Femur (tissue), 1 donor: ENCODE results near the gene APOL6.

Source experiments
- DNase-seq: peaks from one replicate; pipeline ENCODE4 v3.0.0-alpha.2; 2017

The APOL6 gene, protein sequence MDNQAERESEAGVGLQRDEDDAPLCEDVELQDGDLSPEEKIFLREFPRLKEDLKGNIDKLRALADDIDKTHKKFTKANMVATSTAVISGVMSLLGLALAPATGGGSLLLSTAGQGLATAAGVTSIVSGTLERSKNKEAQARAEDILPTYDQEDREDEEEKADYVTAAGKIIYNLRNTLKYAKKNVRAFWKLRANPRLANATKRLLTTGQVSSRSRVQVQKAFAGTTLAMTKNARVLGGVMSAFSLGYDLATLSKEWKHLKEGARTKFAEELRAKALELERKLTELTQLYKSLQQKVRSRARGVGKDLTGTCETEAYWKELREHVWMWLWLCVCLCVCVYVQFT

DNA sequence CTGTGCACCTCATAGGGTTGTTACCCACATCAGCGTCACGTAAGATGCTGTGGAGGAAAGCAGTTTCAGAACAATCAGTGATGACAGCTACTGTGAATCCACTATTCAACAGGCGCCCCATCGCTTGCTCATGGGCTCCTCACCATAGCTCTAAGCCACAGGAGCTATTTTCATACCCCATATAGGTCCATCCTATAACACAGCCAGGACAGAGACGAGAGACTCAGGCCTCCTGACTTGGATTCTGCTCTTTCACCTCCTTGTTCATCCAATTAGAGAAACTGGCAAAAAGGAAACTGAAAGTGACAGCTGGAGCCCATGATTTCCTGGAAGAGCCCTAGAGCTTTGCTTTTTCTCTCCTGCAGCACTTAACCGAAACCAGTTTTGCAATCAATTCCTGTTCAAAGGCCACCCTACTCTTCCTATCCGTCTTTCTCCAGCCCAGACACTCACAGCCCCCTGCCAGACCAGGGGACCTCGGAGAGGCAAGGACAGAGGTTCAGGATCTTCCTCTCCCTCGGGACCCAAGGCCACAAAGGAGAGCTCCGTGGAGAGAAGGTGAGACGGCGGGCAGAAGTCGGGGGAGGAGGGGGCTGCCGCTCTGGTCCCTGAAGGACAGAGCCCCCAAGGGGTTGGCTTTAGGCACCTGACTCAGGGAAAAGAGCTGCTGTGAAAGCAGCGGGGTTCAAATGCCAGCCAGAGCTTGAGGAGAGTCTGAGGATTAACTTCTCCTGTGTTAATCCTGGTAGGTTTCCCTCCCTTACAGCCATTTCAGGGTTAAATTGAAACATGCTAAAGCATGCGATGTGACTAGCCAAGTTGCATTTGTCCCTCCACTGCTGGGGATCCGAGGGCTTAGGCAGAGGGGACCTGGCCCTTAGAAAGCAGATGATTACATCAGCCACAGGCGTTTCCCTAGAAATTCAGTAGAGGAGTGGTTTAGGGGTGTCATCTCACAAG, at the start of gene APOL6:
TSS of gene APOL6 (plus strand) at position 381 of the 960 bp plus-strand sequence. CDS start 7,980 bp downstream, outside the sequence.
- peak; percentile 63 for DNase-seq

DNA sequence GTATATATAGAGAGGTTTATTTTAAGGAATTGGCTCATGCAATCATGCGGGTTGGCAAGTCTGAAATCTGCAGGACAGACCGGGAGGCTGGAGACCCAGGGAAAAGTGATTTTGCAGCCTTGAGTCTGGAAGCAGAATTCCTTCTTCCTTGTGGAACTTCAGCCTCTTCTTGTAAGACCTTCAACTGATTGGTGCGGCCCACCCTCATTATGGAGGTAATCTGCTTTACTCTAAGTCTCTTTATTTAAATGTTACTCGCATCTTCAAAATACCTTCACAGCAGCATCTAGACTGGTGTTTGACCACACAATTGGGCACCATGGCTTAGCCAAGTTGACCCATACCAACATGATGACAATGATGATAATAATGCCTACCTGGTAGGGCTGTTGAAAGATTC, 48.9 kb upstream of the APOL6 start:
- no peak for DNase-seq

DNA sequence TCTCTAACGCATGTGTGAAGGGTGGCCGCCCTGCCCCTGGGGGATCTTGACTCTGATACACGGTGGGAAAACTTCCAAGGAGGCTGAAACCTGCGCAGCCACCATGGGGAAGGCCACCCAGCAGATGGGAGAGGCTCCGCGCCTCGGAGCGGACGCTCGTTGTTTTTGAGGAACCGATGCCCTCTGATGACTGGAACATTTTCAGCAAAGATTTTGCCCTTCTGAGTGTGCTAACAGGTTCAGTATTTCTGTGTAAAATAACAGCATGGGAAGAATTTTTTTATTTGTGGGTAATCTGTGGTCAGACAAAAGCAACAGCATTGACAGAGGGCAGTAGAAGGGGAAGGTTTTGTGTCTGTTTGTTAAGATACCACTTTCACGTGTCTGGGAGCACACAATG, 47.8 kb upstream of the APOL6 start:
- no peak for DNase-seq

DNA sequence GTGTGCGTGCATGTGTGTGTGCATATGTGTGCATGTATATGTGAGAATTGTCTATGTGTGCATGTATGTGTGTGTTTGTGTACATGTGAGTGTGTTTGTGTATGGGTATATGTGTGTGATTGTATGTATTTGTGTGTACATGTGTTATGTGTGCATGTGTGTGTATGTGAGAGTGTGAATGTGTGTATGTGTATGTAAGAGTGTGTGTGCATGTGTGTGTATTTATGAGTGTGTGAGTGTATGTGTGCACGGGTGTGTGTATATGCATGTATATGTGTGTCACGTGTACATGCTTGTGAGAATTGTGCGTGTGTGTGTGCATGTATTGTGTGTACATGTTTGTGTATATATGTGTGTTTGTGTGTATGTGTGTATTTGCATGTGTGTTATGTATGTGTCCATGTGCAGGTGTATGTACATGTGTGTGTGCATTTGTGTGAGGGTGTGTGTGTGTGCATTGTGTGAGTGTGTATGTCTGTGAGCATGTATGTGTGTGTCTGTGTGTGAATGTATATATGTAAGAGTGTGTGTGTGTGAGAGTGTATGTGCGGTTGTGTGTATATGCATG, 47.1 kb upstream of the APOL6 start:
- no peak for DNase-seq

DNA sequence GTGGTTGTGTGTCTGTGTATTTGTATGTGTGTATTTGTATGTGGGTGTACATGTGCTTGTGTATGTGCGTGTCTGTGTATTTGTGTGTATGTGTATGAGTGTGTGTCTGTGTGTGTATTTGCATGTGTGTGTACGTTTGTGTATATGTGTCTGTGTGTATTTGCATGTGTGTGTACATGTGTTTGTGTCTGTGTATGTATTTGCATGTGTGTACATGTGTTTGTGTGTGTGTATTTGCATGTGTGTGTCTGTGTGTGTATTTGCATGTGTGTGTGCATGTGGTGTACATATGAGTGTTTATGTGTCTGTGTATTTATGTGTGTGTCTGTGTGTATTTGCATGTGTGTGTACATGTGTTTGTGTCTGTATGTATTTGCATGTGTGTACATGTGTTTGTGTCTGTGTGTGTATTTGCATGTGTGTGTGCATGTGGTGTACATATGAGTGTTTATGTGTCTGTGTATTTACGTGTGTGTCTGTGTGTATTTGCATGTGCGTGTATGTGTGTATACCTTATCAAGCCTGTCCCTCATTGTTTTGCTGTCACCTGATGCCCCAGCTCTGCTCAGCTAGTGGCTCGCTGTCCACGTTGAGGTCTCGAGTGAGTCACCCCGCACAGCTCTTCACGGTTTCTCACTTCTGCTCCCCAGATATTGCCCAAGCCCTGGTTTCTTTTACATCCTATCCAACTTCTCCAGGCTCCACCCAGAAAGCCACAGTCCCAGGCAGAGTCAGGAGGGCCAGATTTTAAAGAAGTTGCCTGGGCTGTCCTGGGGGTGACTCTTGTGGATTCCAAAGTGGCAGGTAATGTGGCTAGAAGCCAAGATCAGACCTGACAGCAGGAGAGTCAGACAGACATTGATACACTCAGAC, 46.3 kb upstream of the APOL6 start:
- no peak for DNase-seq

DNA sequence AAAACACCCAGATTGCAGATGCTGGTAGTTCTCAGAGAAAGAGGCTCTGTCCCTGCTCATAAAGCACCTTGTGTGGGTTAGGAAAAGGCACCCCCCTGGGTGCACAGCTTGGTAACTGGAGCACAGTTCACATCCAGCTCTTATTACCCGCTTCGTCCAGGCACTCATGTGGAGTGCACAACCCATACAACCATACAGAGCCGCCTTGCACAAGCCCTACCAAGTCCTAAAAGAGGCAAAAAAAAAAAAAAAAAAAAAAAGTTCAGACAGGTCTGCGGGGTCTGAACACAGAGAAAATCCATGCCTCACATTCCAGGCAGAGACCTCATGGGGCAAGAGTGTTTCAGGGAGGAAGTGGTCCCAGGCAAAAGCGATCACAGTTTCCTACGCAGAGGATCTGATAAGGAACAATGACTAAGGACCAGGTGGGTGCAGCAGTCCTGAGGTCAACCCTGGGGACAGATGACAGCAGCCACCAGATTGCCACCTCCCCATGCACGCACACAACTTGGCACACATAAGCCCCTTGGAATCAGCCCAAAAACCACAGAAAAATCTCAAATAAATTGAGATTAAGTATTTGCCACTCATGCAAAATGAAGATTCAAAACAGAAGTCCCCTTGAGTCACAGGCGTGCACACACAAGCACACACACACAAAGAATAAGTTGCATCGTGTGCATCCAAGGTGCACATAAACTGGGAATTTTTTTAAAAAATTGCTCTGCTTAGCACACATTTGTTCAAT, 43.5 kb upstream of the APOL6 start:
- DNase-seq = no peak

DNA sequence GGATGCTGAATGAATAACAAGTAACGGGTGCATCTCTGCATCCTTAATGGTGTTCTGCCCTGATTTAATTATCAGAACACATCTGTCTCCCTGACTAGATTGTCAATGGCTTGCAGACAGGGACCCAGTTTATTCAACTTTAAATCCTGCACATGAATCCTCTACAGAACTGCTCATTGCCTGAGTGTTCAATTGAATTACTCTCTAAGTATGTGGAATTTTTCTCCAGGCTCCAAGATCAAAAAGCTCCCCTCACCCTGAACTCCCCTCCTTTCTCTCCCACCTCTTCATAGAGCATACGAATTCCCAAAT, 42.9 kb upstream of the APOL6 start:
- no peak for DNase-seq

DNA sequence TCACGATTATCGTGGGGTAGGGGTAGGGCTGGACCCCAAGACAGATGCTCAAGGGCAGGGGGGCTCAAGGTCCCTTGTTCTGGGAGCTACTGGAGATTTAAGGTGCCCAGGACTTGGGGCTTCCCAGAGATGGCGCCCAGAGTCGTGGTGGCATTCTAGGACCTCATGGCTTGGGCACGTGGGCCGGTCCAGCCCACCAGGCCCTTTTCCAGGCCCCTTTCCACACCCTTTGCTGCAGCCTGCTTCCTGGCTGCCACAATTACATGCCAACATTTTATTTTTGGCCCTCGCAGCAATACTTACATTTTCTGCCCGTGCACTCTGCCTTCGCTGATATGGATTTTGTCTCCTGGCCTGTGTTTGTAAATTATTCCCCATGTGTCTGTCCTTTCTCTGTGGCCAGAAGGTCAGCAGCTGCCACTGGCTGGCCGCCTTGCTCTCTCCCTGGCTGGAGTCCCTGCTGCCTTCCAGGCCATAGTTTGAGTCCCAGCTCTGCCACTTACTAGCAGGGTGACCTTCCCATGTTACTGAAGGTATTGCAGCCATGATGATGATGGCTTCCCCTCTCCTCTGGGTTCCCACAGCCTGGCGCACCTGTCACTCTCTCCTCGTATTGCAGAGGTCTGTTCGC, 42.3 kb upstream of the APOL6 start:
- DNase-seq = peak; percentile 53

DNA sequence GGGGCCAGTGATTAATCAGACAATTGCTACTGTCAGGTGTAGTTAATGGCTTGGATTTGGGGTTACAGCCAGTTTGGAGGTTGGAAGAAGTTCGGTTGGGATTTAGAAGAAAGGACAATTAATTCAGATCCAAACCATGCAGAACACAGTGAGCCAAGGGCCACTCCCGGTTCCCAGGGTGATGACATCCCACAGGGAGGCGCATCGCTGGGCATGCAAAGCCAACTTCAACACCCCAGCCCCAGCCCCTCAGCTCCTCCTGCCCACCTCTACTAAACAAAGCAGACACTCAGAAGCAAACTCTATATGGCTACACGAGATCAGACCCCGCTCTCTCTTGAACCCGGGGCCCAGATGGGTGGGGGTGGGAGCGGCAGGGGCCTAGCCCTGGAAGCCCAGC, 41.3 kb upstream of the APOL6 start:
- DNase-seq = no peak

DNA sequence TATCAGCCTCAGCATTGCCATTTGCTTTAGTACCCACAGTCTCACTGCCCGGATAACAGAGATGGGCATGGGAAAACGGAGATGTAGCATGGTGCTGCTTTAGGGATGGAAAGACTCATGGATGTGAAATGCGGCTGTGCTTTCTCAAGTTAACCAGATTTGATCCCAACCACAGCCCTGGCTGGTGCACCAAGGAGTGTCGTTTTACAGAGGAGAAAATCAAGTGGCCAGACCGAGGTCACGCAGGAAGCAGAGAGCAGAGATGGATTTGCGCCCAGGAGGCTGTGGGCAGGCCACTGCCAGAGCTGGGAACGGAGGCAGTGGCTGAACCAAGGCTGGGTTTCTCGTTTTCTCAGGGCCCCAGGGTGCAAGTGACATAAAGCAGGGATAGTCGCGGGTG, 40.2 kb upstream of the APOL6 start:
- peak; percentile 42 for DNase-seq

DNA sequence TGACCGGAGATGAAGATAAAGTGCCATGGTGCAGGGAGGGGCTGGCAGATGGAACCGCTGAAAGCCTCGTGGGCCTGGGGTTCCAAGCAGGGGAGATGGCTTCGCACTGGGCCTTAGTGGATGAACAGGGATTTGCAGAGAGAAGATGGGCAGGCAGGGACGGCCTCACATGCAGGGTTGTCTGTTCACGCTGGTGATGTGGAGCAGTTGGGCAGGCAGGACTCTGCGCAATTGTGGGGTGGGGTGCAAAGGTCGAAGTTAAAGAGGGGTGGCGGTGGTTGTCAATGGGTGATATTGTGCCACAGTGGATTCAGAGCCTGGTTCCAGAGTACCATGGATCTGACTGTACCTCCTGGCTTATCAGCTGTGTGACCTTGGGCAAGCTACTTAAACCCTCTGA, 39.0 kb upstream of the APOL6 start:
- no peak for DNase-seq

DNA sequence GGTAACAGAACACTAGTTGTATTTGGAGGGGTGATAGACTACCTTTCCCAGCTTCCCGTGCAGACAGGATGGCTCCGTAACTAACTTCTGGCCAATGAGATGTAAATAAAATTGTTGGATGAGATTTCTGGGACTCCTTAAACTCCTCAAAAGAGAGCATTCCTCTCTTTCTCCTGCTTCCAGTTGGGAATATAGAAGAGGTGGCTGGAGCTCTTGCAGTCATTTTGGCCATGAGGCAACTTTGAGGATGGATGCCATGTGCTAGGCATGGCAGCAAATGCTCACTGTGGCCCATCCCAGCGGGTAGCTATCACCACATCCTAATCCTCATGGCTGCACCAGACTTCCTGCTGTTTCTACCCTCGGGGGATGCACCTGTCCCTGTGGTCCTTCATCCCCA, 38.5 kb upstream of the APOL6 start:
- DNase-seq = no peak

DNA sequence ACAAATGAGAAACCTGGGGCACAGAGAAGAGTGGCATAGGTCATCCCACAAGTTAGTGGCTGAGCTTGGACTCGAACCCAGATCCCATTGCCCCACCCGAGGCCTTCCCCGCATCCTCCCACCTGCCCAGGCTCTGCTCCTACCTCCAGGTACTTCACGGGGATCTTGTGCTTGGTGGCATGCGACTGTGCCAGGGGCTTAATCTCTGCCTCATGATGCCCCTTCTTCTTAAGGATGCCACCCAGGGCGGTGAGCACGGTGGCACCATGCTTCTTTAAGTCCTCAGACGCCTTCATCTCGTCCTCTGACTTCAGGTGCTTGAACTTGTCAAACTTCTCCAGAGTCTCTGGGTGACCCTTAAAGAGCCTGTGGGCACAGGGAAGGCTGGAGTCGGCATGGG, 37.5 kb upstream of the APOL6 start:
- no peak for DNase-seq

DNA sequence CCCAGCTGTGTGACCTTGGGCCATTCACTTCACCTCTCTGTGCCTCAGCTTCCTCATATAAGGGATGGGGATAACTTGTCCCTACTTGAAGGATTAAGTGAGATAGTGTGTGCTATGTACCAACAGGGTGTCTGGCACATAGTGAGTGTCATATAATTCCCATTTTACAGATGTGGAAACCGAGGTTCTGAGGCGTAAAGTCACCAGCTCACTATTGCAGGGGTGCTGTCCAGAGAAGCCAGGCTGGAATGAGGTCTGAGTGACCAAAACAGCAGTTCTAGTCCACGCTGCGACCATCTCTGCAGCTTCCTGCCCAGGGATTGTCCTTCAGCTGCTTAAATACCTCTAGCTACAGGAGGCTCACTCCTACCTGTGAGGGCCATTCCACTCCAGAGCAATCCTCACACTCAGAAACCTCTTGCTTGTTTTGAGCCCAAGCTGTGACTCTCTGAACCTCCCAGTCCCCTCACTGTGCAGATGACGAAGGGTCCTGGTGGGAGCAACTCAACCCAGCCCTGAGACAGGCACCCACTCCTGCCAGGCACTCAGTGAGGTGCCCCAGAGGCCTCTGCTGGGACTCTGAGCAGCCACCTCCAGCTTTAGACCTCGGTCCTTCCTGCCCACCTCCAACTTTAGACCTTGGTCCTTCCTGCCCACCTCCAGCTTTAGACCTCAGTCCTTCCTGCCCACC, 36.9 kb upstream of the APOL6 start:
- no peak for DNase-seq

DNA sequence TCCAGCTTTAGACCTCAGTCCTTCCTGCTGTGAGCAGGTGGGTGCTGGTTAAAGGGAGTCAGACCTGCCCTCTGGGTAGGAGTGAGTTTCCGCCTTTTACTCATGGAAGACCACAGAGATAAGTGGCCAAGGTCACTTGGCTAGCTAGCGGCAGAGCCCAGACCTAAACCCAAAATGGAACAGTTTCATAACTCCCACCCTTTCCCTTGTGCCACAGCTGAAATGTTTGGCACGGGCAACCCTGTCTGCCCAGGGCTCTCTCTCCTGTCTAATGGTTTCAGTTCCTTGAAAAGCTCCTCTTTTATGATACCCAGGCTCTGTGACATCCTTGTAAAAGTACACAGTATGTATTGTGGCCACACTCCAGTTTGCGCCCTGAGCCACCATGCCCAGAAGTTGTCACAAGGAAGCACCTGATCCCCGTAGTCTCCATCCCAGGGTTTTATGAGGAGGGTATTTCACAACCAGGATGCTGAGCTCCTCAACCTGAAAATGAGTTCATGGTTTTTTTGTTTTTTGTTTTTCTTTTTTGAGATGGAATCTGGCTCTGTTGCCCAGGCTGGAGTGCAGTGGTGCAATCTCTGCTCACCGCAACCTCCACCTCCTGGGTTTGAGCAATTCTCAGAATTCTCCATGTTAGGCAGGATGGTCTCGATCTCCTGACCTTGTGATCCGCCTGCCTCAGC, 36.2 kb upstream of the APOL6 start:
- no peak for DNase-seq

DNA sequence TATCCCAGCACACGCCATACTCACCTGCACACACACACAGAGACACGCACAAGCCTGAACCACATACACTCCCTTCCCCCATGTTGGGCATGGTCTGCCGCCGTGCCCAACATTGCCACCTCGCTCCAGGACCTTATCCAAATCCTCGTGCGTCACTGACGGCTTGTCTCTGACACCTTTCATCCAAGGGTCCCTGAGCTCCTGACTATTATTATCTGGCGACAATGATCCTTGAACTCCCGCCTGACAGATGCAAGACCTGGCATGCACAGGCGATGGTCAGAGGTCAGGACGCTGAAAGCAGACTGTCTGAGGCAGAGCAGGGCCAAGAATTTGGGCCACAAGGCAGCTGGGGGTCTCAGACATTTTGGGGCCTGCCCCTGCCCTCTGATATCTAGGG, 35.3 kb upstream of the APOL6 start:
- no peak for DNase-seq

DNA sequence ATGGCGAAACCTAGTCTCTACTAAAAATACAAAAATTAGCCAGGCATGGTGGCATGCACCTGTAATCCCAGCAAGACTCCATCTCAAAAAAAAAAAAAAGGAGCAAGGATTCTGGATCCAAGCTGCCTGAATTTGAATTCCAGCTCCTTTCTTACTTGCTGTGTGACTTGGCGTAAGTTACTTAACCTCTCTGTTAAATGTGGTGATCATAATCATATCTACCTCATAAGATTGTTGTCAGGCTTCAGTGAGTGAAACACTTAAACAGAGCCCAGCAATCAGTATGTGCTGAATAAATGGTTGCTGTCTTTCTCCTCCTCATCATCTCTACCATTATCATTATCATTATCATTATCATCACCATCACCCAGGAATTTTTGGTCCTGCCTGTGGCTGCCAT, 33.8 kb upstream of the APOL6 start:
- DNase-seq = no peak

DNA sequence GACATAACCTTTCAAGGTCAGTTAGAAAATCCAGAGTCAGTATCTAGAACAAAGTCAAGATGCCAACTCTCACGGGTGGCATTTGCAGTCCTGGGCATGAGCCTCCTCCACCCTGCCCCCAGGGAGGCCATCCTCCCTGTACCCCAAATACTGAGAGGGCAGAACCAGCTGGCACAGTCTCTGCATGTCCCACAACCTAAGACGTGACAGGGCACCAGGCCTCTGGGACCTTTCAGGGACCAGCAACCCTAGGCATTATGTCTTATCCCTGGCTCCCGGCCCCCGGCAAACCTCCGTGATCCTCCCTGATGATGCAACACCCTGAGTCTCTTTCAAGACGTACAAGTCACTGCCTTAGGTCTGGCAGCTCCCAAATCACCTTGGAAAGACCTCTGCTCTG, 33.1 kb upstream of the APOL6 start:
- no peak for DNase-seq

DNA sequence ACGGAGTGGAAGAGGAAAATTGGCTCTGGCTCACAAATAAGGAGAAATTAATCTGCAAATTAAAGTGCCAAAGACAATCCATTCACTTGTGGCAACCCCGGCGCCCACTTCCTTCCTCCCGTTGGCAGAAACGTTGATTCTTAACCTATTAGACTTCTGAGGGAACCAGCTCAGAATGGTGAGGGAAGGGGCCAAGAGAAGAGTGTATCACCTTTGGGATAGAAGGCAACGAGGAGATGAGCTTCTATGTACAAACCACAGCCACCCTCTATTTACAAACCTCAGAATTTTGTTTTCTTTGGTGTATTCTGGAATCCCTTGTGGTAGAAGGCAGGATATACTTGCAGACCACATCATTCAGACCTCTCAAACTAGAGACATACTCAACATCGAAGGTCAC, 32.2 kb upstream of the APOL6 start:
- DNase-seq = no peak

DNA sequence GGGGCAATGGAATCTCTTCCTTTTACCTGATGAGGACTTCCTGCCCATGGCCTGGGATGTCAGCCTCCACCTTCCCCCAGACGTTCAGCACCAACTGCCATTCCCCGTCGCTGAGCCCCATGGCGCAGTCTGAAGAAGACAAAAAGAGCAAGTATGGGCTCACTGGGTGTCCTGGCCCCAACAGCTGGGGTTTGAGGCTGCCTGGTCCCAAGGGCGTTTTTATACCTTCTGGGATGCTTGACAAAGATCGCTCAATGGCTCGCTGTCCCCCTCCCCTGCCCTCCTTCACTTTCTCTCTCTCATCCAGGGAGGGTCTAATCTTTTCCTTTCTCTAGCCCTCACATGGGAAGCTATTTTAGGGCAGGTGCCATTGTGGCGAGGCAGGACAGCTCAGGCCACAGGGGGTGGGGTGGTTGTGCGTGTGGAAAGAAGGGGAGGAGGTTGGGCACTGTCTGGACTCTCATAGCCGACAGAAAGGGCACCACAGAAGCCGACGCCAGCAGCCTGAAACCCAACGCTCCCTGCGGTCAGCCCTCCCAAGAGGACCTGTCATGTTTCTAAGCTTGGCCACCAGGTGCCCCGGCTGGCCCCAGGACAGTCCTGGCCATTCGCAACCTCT, 31.0 kb upstream of the APOL6 start, which contains the start of gene MB:
TSS of gene MB (minus strand) at position 193 of the 619 bp plus-strand sequence. CDS start at position 121, 72 bp downstream.
- DNase-seq = no peak
